Non-pigmented ciliary epithelial cell (primary cell): ENCODE measurements around the gene ATRNL1.
"Not testable (repeated sequence)": the region's sequence is repeated elsewhere in the genome, so short reads cannot be mapped to it uniquely, and the experiment has no call there.

Experiments
- DNase-seq: peaks from one replicate; pipeline ENCODE4 v3.0.0-alpha.2; 2010; ENCODE audit warnings: low read depth

Gene ATRNL1

DNA sequence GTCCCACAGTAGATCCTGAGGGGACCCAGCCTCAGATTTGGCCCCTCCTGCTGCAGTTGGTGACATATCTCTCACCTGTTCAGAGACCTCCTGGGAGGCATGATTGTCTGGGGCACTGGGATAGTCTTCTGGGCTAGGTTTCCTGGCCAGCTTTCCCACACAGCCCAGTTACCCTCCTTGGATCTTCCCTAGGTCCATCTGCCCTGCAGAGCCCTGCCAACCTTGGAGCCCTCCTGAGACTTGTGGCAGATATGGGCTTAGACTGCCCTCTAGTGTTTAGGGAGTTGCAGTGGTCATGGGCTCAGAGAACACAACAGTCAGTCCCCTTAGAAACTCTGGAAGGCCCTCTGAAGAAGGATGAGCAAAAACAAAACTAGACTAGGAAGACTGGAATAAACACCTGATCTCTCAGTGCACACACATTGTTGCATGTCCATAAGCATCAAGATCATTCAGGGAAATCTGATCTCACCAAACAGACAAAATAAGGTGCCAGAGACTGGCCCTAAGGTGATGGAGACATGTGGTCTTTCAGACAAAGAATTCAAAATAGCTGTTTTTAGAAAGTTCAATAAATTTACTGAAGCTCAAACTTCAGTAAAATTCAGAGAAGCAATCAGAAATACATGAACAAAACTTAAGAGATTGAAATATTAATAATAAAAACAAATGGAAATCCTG lies 324.6 kb downstream of the ATRNL1 start:
- peak; percentile 19 for DNase-seq

DNA sequence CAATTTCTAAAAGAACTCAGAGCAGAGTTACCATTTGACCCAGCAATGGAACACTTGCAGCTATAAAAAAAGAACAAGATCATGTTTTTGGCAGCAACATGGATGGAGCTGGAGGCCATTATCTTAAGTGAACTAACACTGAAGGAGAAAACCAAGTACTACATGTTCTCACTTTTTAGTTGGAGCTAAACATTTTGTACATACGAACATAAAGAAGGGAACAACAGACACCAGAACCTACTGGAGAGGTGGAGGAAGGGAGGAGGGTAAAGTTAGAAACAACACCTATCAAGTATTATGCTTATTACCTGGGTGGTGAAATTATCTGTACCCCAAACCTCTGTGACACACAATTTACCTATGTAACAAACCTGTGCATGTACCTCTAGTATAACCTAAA lies 329.5 kb downstream of the ATRNL1 start:
- DNase-seq, result no peak

DNA sequence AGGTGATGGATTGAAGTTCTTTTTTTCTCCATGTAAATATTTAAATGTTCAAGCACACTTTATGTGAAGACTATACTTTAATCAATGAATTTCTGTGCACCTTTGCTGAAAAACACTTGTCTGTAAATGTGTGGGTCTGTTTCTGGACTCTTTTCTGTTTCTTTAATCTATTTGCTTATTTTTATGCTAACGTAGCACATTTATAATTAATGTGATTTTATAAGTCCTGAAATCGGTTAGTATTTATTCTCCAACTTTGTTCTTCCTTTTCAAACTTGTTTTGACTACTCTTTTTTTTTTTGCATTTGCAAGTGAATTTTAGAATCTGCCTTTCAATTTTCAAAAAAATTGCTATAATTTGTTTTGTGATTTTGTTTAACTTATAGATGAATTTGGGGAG lies 334.4 kb downstream of the ATRNL1 start:
- DNase-seq, result no peak

GRCh38 chr10:115432188-115432819 lies 339.1 kb downstream of the ATRNL1 start:
- DNase-seq, result peak; percentile 2

- no peak for DNase-seq
Observed at GRCh38 chr10:115436999-115437398, 343.8 kb downstream of the ATRNL1 start.

GRCh38 chr10:115441907-115442545 lies 348.9 kb downstream of the ATRNL1 start:
- no peak for DNase-seq

DNA sequence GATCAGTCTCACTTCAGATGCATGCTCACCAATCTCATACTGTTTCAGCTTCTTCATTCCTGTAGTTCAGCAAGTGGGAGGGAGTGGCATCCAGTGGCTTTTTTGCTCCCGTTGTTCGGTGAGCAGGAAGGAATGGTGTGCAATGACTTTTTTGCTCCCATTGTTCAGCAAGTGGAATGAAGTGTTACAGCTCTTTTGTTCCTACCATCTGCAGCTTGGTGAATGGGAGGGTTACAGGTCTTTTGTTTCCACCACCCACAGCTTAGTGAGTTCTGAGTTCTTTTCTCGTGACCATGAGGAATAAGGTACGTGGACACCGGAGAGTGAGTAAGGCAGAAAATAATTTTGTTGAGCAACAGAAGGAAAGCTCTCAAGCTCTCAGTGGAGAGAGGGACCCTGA lies 363.6 kb downstream of the ATRNL1 start:
- DNase-seq, result no peak

GRCh38 chr10:115483294-115483693 lies 390.1 kb downstream of the ATRNL1 start:
- no peak for DNase-seq

- no peak for DNase-seq
Observed at GRCh38 chr10:115491526-115492140, 398.5 kb downstream of the ATRNL1 start.

- DNase-seq, result no peak
Observed at GRCh38 chr10:115503546-115503945, 410.4 kb downstream of the ATRNL1 start.

DNA sequence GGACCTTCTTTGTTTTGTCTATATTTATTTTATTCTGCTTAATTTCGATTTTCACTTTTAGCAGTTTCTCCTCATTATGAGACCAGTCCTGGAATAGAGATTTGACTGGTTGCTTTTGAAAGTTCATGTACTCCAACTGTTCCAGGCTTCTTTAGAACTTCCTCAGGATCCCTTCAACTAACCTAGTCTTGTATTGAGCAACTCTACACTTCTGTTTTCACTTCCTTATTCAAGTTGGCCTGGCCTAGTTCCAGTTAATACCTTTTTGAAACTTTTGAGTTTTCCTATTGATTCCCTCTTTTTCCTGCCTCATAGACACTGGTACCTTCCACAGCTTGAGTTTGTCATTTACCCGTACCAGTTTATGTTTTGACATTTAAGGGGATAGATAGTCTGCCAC lies 421.7 kb downstream of the ATRNL1 start:
- DNase-seq, result no peak

DNA sequence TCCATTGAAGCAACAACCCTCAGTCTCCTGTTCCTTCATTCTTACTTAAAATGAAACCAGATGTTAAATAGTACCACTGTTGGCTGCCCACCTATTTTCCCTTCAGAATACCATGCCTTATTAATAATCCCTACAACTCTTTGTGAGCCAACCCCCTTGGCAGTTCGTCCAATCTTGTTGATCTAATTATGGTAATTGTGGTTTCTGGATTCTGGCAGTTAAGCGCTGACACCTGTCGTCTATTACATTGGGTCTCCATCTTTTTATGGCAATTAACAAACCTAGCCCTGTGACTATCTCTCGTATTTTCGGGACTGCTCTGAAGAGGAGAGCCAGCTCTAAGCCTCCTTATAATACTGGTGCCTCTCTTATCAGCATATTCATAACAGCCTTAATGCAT lies 432.0 kb downstream of the ATRNL1 start:
- DNase-seq, result no peak

DNA sequence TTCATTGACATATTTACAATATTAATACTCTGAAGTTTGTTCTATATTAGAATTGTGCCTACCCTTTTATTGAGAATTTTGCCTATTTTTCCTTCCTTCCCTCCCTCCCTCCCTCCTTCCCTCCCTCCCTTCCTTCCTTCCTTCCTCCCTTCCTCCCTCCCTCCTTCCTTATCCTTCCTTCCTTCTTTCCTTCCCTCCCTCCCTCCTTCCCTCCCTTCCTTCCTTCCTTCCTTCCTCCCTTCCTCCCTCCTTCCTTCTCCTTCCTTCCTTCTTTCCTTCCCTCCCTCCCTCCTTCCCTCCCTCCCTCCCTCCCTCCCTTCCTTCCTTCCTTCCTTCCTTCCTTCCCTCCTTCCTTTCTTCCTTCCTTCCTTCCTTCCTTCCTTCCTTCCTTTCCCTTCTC lies 434.5 kb downstream of the ATRNL1 start:
- not testable (repeated sequence) for DNase-seq

GRCh38 chr10:115536401-115536800 lies 443.2 kb downstream of the ATRNL1 start:
- not testable (repeated sequence) for DNase-seq

DNA sequence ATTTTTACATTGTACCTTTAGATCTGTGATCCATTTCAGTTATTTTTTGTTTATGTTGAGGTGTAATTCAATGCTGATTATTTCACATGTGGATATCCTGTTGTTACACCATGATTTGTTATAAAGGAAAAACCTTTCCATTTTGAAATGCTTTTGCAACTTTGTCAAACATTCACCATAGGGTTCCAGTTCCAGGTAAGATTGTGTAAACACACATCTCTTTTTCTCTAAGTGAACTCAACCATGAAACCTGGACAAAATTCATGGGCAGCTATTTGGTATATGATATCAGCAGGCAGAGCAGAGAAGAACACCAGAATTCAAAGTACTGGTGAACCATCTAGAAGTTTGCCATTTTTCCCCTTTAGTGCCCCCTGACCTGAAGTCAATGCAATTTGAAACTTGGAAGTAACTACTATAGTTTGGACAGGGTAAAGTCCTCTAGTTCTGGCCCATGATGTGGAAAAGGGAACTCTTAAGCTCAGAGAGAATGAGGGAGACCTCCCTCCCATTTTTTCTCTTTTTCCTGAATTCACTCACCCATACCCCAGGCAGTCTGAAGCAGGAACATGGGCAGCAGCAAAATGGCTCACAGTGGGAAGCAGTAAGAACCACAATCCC lies 446.1 kb downstream of the ATRNL1 start:
- DNase-seq, result no peak

DNA sequence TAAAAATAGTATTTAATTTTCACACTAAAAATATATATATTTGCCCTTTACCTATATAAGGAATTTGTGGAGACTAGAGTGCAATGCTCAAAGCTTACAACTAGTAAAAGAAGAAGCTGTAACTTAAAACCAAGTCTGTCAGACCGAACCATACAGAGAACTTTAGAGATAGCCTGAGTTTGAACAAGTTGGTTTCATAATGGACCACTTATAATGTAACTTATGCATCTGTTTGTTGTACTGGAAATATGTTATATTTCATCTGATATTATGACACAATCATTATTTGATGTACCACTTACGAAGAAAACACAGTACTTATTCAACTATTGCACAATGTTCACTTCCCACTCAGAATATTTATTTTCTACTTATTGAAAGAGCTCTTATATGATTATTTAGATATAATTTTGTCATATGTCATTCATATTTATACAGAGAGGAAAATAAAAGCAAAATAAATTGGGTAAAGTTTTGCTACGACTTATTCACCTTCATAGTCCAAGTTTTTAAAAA lies 462.8 kb downstream of the ATRNL1 start:
- no peak for DNase-seq

DNA sequence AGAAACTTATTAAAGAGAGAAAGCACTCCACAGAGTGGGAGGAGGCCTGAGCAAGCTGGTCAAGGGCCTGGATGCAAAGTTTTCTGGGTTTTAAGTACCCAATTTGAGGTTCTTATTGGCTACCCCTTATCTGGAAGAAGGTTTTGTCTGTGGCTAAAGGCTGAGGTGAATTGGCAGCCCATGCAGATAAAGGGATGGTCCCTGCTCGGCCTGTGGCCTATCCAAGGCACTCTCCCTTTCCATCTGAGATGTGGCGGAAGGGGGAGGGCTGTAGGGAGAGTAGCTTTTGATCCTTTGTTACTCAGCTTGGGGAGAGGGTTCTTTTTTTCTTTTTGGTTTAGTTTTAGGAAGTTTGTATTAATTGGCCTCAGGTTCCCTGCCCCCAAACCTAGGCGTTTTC lies 465.1 kb downstream of the ATRNL1 start:
- DNase-seq, result no peak

- no peak for DNase-seq
Observed at GRCh38 chr10:115566867-115567266, 473.7 kb downstream of the ATRNL1 start.

DNA sequence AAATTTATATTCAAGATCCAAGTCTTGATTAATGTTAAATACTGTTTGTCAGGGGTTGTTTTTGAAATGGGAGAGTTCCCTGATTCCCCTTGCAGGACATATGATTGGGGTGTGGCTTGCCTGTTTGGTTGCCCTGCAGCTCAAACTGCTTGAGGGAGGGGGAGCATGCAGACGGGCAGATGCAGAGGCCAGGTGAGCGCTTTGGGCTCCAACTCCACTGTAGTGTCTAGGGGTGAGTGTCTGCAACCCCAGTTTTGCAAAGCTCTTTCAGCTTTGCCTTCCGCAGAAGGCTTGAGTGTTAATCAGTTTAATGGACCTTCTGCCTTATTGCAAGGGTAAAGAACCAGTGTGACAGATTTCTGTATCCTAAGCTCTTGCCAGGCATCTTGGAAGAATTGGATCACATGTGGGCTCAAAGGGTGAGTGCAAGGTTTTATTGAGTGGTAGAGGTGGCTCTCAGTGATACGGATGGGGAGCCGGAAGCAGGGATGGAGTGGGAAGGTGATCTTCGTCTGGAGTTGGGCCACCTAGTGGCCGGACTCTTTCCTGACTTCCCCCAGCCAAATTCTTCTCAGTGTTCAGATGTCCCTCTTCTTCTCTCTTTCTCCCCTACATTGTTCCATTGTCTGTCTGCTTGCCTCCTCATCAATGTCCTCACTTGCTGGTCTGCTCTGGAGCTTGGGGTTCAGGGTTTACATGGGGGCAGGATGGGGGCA lies 479.7 kb downstream of the ATRNL1 start:
- no peak for DNase-seq

- DNase-seq, result no peak
Observed at GRCh38 chr10:115580239-115580638, 487.1 kb downstream of the ATRNL1 start.

DNA sequence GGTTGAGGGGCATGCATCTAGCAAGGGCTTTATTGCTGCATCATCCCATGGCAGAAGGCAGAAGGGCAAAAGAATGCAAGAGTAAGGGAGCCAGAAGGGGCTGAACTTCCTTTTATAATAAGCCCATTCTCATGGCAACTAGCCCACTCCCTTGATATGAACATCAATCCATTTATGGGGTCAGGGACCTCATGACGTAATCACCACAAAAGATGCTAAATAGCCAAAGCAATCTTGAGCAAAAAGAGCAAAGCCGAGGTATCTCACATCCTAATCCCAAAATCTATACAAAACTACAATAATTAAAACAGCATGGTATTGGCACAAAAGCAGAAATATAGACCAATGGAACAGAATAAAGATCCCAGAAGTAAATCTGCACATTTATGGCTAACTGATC lies 499.9 kb downstream of the ATRNL1 start:
- DNase-seq, result no peak

DNA sequence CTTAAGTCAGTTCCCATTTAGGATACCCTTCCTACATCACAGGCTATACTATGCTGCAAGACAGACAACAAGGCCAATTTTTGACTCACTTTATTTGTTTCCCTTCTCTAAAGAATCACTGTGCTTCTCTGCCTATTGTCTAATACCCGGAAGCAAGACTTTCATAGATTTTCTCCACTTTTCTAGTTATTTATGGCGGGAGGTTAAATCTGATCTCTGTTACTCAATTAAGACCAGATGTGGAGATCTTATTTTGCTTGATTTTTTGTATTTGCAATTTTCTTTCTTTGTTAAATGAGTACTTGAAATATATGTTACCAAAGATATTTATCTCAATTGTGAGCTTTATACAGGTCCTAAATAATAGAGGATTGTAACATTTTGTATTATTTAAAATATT lies 511.5 kb downstream of the ATRNL1 start:
- DNase-seq, result no peak
